K562 (cell line): ENCODE results near the gene FANCC. TPM values are rescaled to one million over a fixed set of nuclear protein-coding genes. Genes with fewer than 3 reads are reported as not detected.

Experiments used
- ATAC-seq: fragments of 200-7000 bp; cut with Tn5 transposase; 3 replicates; pipeline ENCODE4 v1.9.1; 2020; ENCODE audit warnings: moderate library complexity
- BruUV-seq: library from RNA; stranded (reverse); fragments of 400-500 nt; replicated peaks from 2 replicates; lab custom pipeline; 2021; lab: Mats Ljungman, UMichigan
- CTCF ChIA-PET: fragments of 300-600 bp; formaldehyde crosslinking; extraction: SDS; loops from one replicate; lab custom pipeline; 2021; ENCODE audit warnings: low intra/inter-chr PET ratio; lab: Yijun Ruan, JAX
- POLR2A ChIA-PET: fragments of 300-600, 350-650 bp; sonication (Branson Sonifier 250); formaldehyde crosslinking; extraction: SDS; loops from one replicate; lab custom pipeline; 2021; ENCODE audit warnings: antibody characterized with exemption, inconsistent platforms; lab: Yijun Ruan, JAX
- DNase-seq, 4 experiments: peaks; one replicate each; pipeline versions ENCODE4 v3.0.0 to v3.0.0-alpha.2; 2011 to 2018; ENCODE audit warnings: low spot score in 3 of 4, mixed read lengths in 3 of 4; ENCODE audit errors: extremely low read depth in 1 of 4
- FAIRE-seq: peaks from 2 replicates; lab custom pipeline; 2011; peaks lifted over from hg19 to GRCh38; lab: Jason Lieb, UNC
- H2AFZ ChIP-seq: 2 replicates; pipeline ENCODE4 v1.6.0; 2011; ENCODE audit warnings: low read depth, low read length, control low read depth, inconsistent platforms
- H3K27ac ChIP-seq: fragments of 200-600 bp; 3 replicates; pipeline ENCODE4 v1.8.0; 2011; ENCODE audit warnings: low read depth, mild to moderate bottlenecking, control low read depth, inconsistent platforms, low read length, moderate library complexity, mixed read lengths; ENCODE audit errors: extremely low read depth
- H3K27me3 ChIP-seq, 2 experiments: fragments of 300-600 bp in 1 of 2; 2 replicates in 1 of 2; 3 replicates in 1 of 2; pipeline versions ENCODE4 v1.6.0 to v1.8.0; 2011; ENCODE audit warnings: inconsistent platforms in 2 of 2, low read length in 2 of 2, mild to moderate bottlenecking in 1 of 2, mixed read lengths in 1 of 2, moderate library complexity in 1 of 2; ENCODE audit not compliant: control insufficient read depth in 2 of 2, insufficient read depth in 2 of 2
- H3K36me3 ChIP-seq: fragments of 300-600 bp; 3 replicates; pipeline ENCODE4 v1.8.0; 2011; ENCODE audit warnings: mild to moderate bottlenecking, low read length, inconsistent platforms; ENCODE audit not compliant: control insufficient read depth, insufficient read depth
- H3K4me1 ChIP-seq, 2 experiments: fragments of 200-600 bp in 1 of 2; replicated peaks in 1 of 2; 2 replicates in 1 of 2; 3 replicates in 1 of 2; pipeline versions ENCODE4 v1.5.1 to v1.8.0; 2011; ENCODE audit warnings: inconsistent platforms in 2 of 2, low read length in 2 of 2, mild to moderate bottlenecking in 1 of 2, mixed read lengths in 1 of 2, moderate library complexity in 1 of 2; ENCODE audit not compliant: control insufficient read depth in 2 of 2, insufficient read depth in 2 of 2
- H3K4me2 ChIP-seq: 2 replicates; pipeline ENCODE4 v1.6.1; 2011; ENCODE audit warnings: low read length, control low read depth, inconsistent platforms, mixed read lengths; ENCODE audit not compliant: insufficient read depth
- H3K4me3 ChIP-seq: fragments of 200-600 bp; sonication (generic), shearing (Covaris generic); 2 replicates; pipeline ENCODE4 v1.5.1; 2016; ENCODE audit warnings: control low read depth, inconsistent platforms
- H3K79me2 ChIP-seq: fragments of 200-600 bp; 3 replicates; pipeline ENCODE4 v1.8.0; 2011; ENCODE audit warnings: low read length, inconsistent platforms; ENCODE audit not compliant: control insufficient read depth, insufficient read depth
- H3K9ac ChIP-seq, 2 experiments: 2 replicates each; pipeline versions ENCODE4 v1.6.0 to v1.6.1; 2011; ENCODE audit warnings: low read depth in 2 of 2, low read length in 2 of 2, control low read depth in 1 of 2, inconsistent platforms in 1 of 2, mild to moderate bottlenecking in 1 of 2, mixed read lengths in 1 of 2; ENCODE audit not compliant: insufficient read depth in 1 of 2
- H3K9me1 ChIP-seq: one replicate; pipeline ENCODE4 v1.6.0; 2011; ENCODE audit warnings: inconsistent platforms, mild to moderate bottlenecking, low read length, moderate library complexity; ENCODE audit not compliant: control insufficient read depth, insufficient read depth
- H3K9me3 ChIP-seq: replicated peaks from 2 replicates; pipeline ENCODE4 v1.5.1; 2011; ENCODE audit warnings: low read depth, low read length, inconsistent platforms; ENCODE audit not compliant: control insufficient read depth, insufficient read depth
- H4K20me1 ChIP-seq: replicated peaks from 2 replicates; pipeline ENCODE4 v1.6.1; 2011; ENCODE audit warnings: low read length, inconsistent platforms, mixed read lengths; ENCODE audit not compliant: control insufficient read depth, insufficient read depth
- ARHGAP35 ChIP-seq: fragments of 450-650 bp; IDR thresholded peaks from 2 replicates; pipeline ENCODE4 v1.6.1; 2018; ENCODE audit not compliant: partially characterized antibody
- DACH1 ChIP-seq: fragments of 450-650 bp; IDR thresholded peaks from 2 replicates; pipeline ENCODE4 v1.6.1; 2018; ENCODE audit not compliant: partially characterized antibody
- HCFC1 ChIP-seq: IDR thresholded peaks from 2 replicates; pipeline ENCODE4 v1.6.1; 2012; ENCODE audit warnings: low read depth, low read length, improper control_type of control experiment
- LEF1 ChIP-seq: fragments of 450-650 bp; IDR thresholded peaks from 2 replicates; pipeline ENCODE4 v1.6.1; 2016; ENCODE audit warnings: mild to moderate bottlenecking
- MAFK ChIP-seq: IDR thresholded peaks from 2 replicates; pipeline ENCODE4 v1.6.1; 2011; ENCODE audit warnings: low read length, improper control_type of control experiment
- RCOR1 ChIP-seq, 2 experiments: IDR thresholded peaks; 2 replicates each; pipeline ENCODE4 v1.6.1; 2012; ENCODE audit warnings: low read depth in 2 of 2, low read length in 2 of 2, borderline replicate concordance in 1 of 2, improper control_type of control experiment in 1 of 2
- SIN3A ChIP-seq, 2 experiments: fragments of 150-350 bp in 1 of 2; IDR thresholded peaks; 2 replicates each; pipeline ENCODE4 v1.6.1; 2011 to 2016; ENCODE audit warnings: borderline replicate concordance in 2 of 2, low read depth in 2 of 2, low read length in 2 of 2, mild to moderate bottlenecking in 2 of 2, moderate library complexity in 2 of 2; ENCODE audit not compliant: control insufficient read depth in 1 of 2
- TBP ChIP-seq: optimal IDR thresholded peaks from 2 replicates; pipeline ENCODE3; 2011; ENCODE audit warnings: low read depth, low read length, improper control_type of control experiment
- YY1 ChIP-seq, 3 experiments: IDR thresholded peaks; 2 replicates each; pipeline ENCODE4 v1.6.1; 2011; ENCODE audit warnings: low read length in 2 of 3, mild to moderate bottlenecking in 2 of 3, moderate library complexity in 2 of 3, borderline replicate concordance in 1 of 3, control low read depth in 1 of 3, low read depth in 1 of 3; ENCODE audit not compliant: insufficient read depth in 3 of 3, insufficient replicate concordance in 2 of 3, control insufficient read depth in 1 of 3, insufficient read length in 1 of 3; ENCODE audit errors: extremely low read depth in 1 of 3
- WGBS: fragments of 100-300 bp; shearing (Covaris generic); methylation state at CpG from one replicate; pipeline ENCODE4 v1.1.6; 2016; ENCODE audit warnings: low coverage, mixed read lengths; ENCODE audit not compliant: insufficient coverage; ENCODE audit errors: missing lambda C conversion rate; 5-methylcytosine and 5-hydroxymethylcytosine counted together
- in situ Hi-C: fragments of 300-500 bp; cut with MboI; formaldehyde crosslinking; loops from 4 replicates; pipeline ENCODE4 v1.15.0; 2018; ENCODE audit warnings: inconsistent platforms, mixed read lengths
- intact Hi-C: fragments of 100-400 bp; cut with micrococcal nuclease; formaldehyde crosslinking; loops from 2 replicates; pipeline ENCODE4 v1.14.2; 2022
- polyA plus RNA-seq, 8 experiments: library from polyadenylated mRNA; depleted of rRNA in 4 of 8; stranded (reverse) in 5 of 8; unstranded in 3 of 8; fragments of >200 nt; fragmentation: Nextera tagmentation in 2 of 8; fragmentation: Illumina TruSeq in 1 of 8; extraction: Ambion mirVana in 2 of 8; extraction: Trizol in 1 of 8; gene quantifications; 2 replicates each; pipeline versions ENCODE4 v1.2.1 to v1.2.3, GENCODE V29; 2011 to 2014; ENCODE audit warnings: inconsistent platforms in 1 of 8, missing spikeins in 1 of 8
- total RNA-seq, 7 experiments: library from RNA; depleted of rRNA in 6 of 7; stranded (reverse); fragments of >200 nt in 6 of 7; fragmentation: Illumina TruSeq in 2 of 7; extraction: Trizol in 2 of 7; gene quantifications; 2 replicates each; pipeline versions ENCODE4 v1.2.1 to v1.2.3, GENCODE V29; 2011 to 2021; ENCODE audit warnings: low replicate concordance in 1 of 7
- TF ChIP-seq, protein P1 (sequence below): fragments of 150-350 bp; conservative IDR thresholded peaks from 2 replicates; pipeline ENCODE4 v1.6.1; 2014; ENCODE audit warnings: low read length
- TF ChIP-seq, protein P2 (sequence below): sonication (generic); formaldehyde crosslinking; IDR thresholded peaks from 2 replicates; pipeline ENCODE4 v1.8.0; 2022; ENCODE audit warnings: missing genetic modification reagents, mild to moderate bottlenecking, moderate library complexity, borderline replicate concordance
- TF ChIP-seq, protein P3 (sequence below), 2 experiments: IDR thresholded peaks; 2 replicates each; pipeline ENCODE4 v1.6.1; 2011; ENCODE audit warnings: borderline replicate concordance in 1 of 2, control low read depth in 1 of 2, low read depth in 1 of 2, low read length in 1 of 2, mild to moderate bottlenecking in 1 of 2, mixed read lengths in 1 of 2, moderate library complexity in 1 of 2; ENCODE audit not compliant: insufficient read depth in 1 of 2, insufficient read length in 1 of 2, poor library complexity in 1 of 2, severe bottlenecking in 1 of 2; ENCODE audit errors: extremely low read depth in 1 of 2
- TF ChIP-seq, protein P4 (sequence below), 3 experiments: IDR thresholded peaks in 2 of 3; conservative IDR thresholded peaks in 1 of 3; 2 replicates each; pipeline ENCODE4 v1.5.1; 2011 to 2012; ENCODE audit warnings: low read length in 3 of 3, mild to moderate bottlenecking in 3 of 3, control low read depth in 2 of 3, improper control_type of control experiment in 1 of 3, inconsistent platforms in 1 of 3, low read depth in 1 of 3, mixed read lengths in 1 of 3, moderate library complexity in 1 of 3; ENCODE audit not compliant: insufficient read depth in 2 of 3

FANCC gene
- total and polyA plus RNA-seq, 9 of the 15 experiments (the other 6 are each of a cell fraction or from before 2014, with no cell fraction given), result 4.6 to 18.4 (median 14.2) TPM

DNA sequence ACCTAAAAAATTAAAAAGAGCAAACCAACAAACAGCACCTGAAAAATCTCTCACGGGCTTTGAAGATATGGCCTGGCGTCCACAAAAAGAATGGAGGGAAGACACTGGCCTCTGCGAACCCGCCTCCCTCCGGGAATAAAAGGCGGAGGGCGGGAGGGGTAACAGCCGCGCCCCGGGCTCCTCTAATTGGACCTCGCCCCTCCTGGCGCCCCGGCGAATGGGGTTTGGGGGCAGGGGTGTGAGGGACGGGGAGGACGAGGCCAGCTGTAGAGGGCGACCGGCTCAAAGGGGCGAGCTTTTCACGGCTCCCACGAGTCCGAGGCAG lies 753 bp downstream of the FANCC start:
- no peaks in the 10 kb centered on the region; a peak in 1 of 5 replicates for H3K27me3 ChIP-seq
- H3K27ac ChIP-seq, result peak overlapping the region; percentile 100
- no peak for FAIRE-seq
- POLR2A ChIA-PET, result interaction anchor here (0.5 to 1.0 kb wide), 4 partner anchors 11 to 447 kb away, joined by 3 read pairs; no protein-coding TSS in a partner anchor
- intact Hi-C loops, result loop anchor here (2.0 kb wide), 1 partner anchor 194 kb away; no protein-coding TSS in a partner anchor
- no peaks in the 10 kb centered on the region for H3K36me3 ChIP-seq
- 0% methylated on average over 17 of the region's 22 CpGs for WGBS
- no peaks in the 10 kb centered on the region for H3K9me3 ChIP-seq
- DNase-seq, result peak; percentile 80 to 94 (median 87)
- no TSS peak for BruUV-seq
- in situ Hi-C loops, result no loop called here
- no peaks in the 10 kb centered on the region; the same call in 1 of the 2 replicates for H4K20me1 ChIP-seq
- peak overlapping the region; percentile 76; the same call in 1 of the 2 replicates for H3K4me2 ChIP-seq
- H2AFZ ChIP-seq, result peak overlapping the region; percentile 83
- no peaks in the 10 kb centered on the region for H3K9me1 ChIP-seq
- peaks cover 40% of the 10 kb centered on the region for H3K79me2 ChIP-seq
- CTCF ChIA-PET, result interaction anchor here (0.7 kb wide), 1 partner anchor 10 kb away, joined by 3 read pairs; no protein-coding TSS in a partner anchor
- peak overlapping the region; percentile 89 for H3K4me3 ChIP-seq
- peak overlapping the region; percentile 99 to 100 for H3K9ac ChIP-seq
- peaks cover 11 to 17% of the 10 kb centered on the region in 2 experiments; a peak in 4 of 5 replicates for H3K4me1 ChIP-seq
- ATAC-seq, result peak; percentile 90
- TF ChIP-seq, protein P1, sequence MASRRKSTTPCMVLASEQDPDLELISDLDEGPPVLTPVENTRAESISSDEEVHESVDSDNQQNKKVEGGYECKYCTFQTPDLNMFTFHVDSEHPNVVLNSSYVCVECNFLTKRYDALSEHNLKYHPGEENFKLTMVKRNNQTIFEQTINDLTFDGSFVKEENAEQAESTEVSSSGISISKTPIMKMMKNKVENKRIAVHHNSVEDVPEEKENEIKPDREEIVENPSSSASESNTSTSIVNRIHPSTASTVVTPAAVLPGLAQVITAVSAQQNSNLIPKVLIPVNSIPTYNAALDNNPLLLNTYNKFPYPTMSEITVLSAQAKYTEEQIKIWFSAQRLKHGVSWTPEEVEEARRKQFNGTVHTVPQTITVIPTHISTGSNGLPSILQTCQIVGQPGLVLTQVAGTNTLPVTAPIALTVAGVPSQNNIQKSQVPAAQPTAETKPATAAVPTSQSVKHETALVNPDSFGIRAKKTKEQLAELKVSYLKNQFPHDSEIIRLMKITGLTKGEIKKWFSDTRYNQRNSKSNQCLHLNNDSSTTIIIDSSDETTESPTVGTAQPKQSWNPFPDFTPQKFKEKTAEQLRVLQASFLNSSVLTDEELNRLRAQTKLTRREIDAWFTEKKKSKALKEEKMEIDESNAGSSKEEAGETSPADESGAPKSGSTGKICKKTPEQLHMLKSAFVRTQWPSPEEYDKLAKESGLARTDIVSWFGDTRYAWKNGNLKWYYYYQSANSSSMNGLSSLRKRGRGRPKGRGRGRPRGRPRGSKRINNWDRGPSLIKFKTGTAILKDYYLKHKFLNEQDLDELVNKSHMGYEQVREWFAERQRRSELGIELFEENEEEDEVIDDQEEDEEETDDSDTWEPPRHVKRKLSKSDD, result no peak
- TF ChIP-seq TBP, result peak; percentile 33
- TF ChIP-seq MAFK, result no peak
- TF ChIP-seq, protein P2, sequence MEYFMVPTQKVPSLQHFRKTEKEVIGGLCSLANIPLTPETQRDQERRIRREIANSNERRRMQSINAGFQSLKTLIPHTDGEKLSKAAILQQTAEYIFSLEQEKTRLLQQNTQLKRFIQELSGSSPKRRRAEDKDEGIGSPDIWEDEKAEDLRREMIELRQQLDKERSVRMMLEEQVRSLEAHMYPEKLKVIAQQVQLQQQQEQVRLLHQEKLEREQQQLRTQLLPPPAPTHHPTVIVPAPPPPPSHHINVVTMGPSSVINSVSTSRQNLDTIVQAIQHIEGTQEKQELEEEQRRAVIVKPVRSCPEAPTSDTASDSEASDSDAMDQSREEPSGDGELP (CRISPR knock-in tag), result peak; percentile 70
- TF ChIP-seq, protein P3, sequence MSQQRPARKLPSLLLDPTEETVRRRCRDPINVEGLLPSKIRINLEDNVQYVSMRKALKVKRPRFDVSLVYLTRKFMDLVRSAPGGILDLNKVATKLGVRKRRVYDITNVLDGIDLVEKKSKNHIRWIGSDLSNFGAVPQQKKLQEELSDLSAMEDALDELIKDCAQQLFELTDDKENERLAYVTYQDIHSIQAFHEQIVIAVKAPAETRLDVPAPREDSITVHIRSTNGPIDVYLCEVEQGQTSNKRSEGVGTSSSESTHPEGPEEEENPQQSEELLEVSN (IDR thresholded peaks at IDR 0.05; ENCODE audit: borderline replicate concordance in 1 of 2, extremely low read depth in 1 of 2, insufficient read depth in 1 of 2, insufficient read length in 1 of 2, low read depth in 1 of 2, low read length in 1 of 2, poor library complexity in 1 of 2, severe bottlenecking in 1 of 2), result peak in 1 of 2 experiments; percentile 28
- TF ChIP-seq ARHGAP35, result no peak
- peak in 1 of 2 experiments; percentile 18; a peak in 1 of 4 replicates for TF ChIP-seq RCOR1 (IDR thresholded peaks at IDR 0.05; ENCODE audit: borderline replicate concordance in 1 of 2, low read depth in 2 of 2, low read length in 2 of 2)
- TF ChIP-seq SIN3A (IDR thresholded peaks at IDR 0.05; ENCODE audit: borderline replicate concordance in 2 of 2, control insufficient read depth in 1 of 2, low read depth in 2 of 2, low read length in 2 of 2), result peak in 1 of 2 experiments; percentile 65; a peak in 1 of 4 replicates
- TF ChIP-seq, protein P4, sequence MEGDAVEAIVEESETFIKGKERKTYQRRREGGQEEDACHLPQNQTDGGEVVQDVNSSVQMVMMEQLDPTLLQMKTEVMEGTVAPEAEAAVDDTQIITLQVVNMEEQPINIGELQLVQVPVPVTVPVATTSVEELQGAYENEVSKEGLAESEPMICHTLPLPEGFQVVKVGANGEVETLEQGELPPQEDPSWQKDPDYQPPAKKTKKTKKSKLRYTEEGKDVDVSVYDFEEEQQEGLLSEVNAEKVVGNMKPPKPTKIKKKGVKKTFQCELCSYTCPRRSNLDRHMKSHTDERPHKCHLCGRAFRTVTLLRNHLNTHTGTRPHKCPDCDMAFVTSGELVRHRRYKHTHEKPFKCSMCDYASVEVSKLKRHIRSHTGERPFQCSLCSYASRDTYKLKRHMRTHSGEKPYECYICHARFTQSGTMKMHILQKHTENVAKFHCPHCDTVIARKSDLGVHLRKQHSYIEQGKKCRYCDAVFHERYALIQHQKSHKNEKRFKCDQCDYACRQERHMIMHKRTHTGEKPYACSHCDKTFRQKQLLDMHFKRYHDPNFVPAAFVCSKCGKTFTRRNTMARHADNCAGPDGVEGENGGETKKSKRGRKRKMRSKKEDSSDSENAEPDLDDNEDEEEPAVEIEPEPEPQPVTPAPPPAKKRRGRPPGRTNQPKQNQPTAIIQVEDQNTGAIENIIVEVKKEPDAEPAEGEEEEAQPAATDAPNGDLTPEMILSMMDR (IDR thresholded peaks at IDR 0.05 in 2 of 3, conservative IDR thresholded peaks at IDR 0.05 in 1 of 3; ENCODE audit: insufficient read depth in 2 of 3, low read depth in 1 of 3, low read length in 3 of 3), result peak in 2 of 3 experiments; percentile 7 to 9; a peak in 1 of 6 replicates
- peak; percentile 35 for TF ChIP-seq DACH1
- 0 out of 2 replicates have a peak, but pooled peaks have one; percentile 18 for TF ChIP-seq LEF1
- peak in 2 of 3 experiments; percentile 6 to 25 for TF ChIP-seq YY1 (IDR thresholded peaks at IDR 0.05; ENCODE audit: borderline replicate concordance in 1 of 3, control insufficient read depth in 1 of 3, extremely low read depth in 1 of 3, insufficient read depth in 3 of 3, insufficient read length in 1 of 3, insufficient replicate concordance in 2 of 3, low read depth in 1 of 3, low read length in 2 of 3)
- TF ChIP-seq HCFC1, result peak; percentile 4; the same call in 1 of the 2 replicates
